HG03520 (cell line): ENCODE results near the gene LOXL4.

Experiments used
- ATAC-seq: cut with Tn5 transposase; IDR thresholded peaks from one replicate; pipeline ENCODE4 v1.9.1; 2021; ENCODE audit warnings: mild to moderate bottlenecking, moderate library complexity; ENCODE audit not compliant: unreplicated experiment

LOXL4 gene

GRCh38 chr10:98295401-98295811 is 27.4 kb upstream of the LOXL4 start:
- ATAC-seq = no peak

GRCh38 chr10:98294270-98294627 is 26.3 kb upstream of the LOXL4 start:
- no peak for ATAC-seq

- ATAC-seq = no peak
These were observed 25.7 kb upstream of the LOXL4 start for GRCh38 chr10:98293550-98294269.

GRCh38 chr10:98292971-98293370 is 25.0 kb upstream of the LOXL4 start:
- no peak for ATAC-seq

GRCh38 chr10:98289802-98290209 is 21.8 kb upstream of the LOXL4 start:
- no peak for ATAC-seq

GRCh38 chr10:98287321-98287720 is 19.3 kb upstream of the LOXL4 start:
- ATAC-seq = no peak

GRCh38 chr10:98286419-98286818 is 18.4 kb upstream of the LOXL4 start:
- no peak for ATAC-seq

GRCh38 chr10:98285416-98285815 is 17.4 kb upstream of the LOXL4 start:
- no peak for ATAC-seq

- no peak for ATAC-seq
These were observed 8.3 kb upstream of the LOXL4 start for GRCh38 chr10:98276311-98276710.

GRCh38 chr10:98274562-98274961 is 6.6 kb upstream of the LOXL4 start:
- no peak for ATAC-seq

GRCh38 chr10:98273057-98273850 is 5.3 kb upstream of the LOXL4 start:
- ATAC-seq = no peak

- ATAC-seq = no peak
These were observed 4.7 kb upstream of the LOXL4 start for GRCh38 chr10:98272656-98273055.

GRCh38 chr10:98272245-98272644 is 4.3 kb upstream of the LOXL4 start:
- ATAC-seq = no peak

- no peak for ATAC-seq
These were observed 2.8 kb upstream of the LOXL4 start for GRCh38 chr10:98270786-98271185.

- ATAC-seq = no peak
These were observed 2.2 kb upstream of the LOXL4 start for GRCh38 chr10:98270073-98270740.

GRCh38 chr10:98269435-98269912 is 1.5 kb upstream of the LOXL4 start:
- ATAC-seq = no peak

- no peak for ATAC-seq
These were observed 869 bp upstream of the LOXL4 start for GRCh38 chr10:98268694-98269431.

GRCh38 chr10:98267069-98267893 is 713 bp downstream of the LOXL4 start:
- no peak for ATAC-seq

GRCh38 chr10:98266647-98267046 is 1.3 kb downstream of the LOXL4 start:
- no peak for ATAC-seq
